SK-N-SH (cell line): Measurements from ENCODE around the gene GTPBP8.

Experiments
- CTCF ChIP-seq: fragments of 200-600 bp; sonication (generic); IDR thresholded peaks from 2 replicates; pipeline ENCODE4 v1.6.1; 2017; ENCODE audit warnings: antibody characterized with exemption, mild to moderate bottlenecking, moderate library complexity
- ELF1 ChIP-seq: IDR thresholded peaks from 2 replicates; pipeline ENCODE4 v1.4.0; 2012
- FOXM1 ChIP-seq: IDR thresholded peaks from 2 replicates; pipeline ENCODE4 v1.4.0; 2012; ENCODE audit warnings: low read depth, mild to moderate bottlenecking
- JUND ChIP-seq: IDR thresholded peaks from 2 replicates; pipeline ENCODE4 v1.4.0; 2012
- MAX ChIP-seq: IDR thresholded peaks from 2 replicates; pipeline ENCODE4 v1.4.0; 2012; ENCODE audit warnings: low read depth
- MXI1 ChIP-seq: IDR thresholded peaks from 2 replicates; pipeline ENCODE4 v1.6.1; 2012; ENCODE audit warnings: mild to moderate bottlenecking, low read depth, low read length, improper control_type of control experiment
- REST ChIP-seq: IDR thresholded peaks from 2 replicates; pipeline ENCODE4 v1.6.1; 2012; ENCODE audit warnings: mild to moderate bottlenecking, low read depth, low read length, moderate library complexity
- YY1 ChIP-seq: IDR thresholded peaks from 2 replicates; pipeline ENCODE4 v1.4.0; 2012; ENCODE audit warnings: low read depth, mild to moderate bottlenecking

- TF ChIP-seq ELF1 (no peak), CTCF (no peak), JUND (no peak), FOXM1 (no peak), YY1 (no peak), MAX (no peak), REST (no peak), MXI1 (no peak)
These were observed 49.4 kb downstream of the GTPBP8 start for GRCh38 chr3:113040231-113040630.
